ELR (cell line): Measurements from ENCODE around the gene NFYC.
A peak's percentile ranks its signal among the peaks of the same experiment; 100 is the strongest.

Experiments used
- DNase-seq: peaks from one replicate; pipeline ENCODE4 v3.0.0-alpha.2; 2015; ENCODE audit warnings: low read depth

NFYC gene

DNA sequence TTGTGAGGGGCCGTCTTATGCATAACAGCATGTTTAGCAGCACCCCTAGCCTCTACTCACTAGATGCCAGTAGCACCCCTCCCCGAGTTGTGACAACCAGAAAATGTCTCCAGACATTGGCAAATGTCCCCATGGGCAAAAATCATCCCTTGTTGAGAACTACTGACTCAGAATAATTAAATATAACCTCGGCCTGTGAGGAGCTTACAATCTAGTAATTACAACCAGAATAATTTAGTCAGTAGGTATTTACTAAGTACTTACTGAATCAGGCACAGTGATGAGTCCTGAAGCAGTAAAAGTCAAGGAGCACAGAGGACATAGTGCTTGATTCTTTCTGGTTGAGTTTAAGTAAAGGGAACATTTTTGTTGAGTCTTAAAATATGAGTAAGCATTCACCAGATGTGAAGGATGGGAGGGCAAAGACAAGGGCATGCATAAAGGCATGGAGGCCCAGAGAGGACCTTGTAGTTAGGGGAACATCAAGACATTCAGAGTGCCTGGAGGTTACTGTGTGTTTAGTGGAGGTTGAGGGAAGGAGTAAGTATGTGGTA is 48.0 kb downstream of the NFYC start:
- DNase-seq: no peak

DNA sequence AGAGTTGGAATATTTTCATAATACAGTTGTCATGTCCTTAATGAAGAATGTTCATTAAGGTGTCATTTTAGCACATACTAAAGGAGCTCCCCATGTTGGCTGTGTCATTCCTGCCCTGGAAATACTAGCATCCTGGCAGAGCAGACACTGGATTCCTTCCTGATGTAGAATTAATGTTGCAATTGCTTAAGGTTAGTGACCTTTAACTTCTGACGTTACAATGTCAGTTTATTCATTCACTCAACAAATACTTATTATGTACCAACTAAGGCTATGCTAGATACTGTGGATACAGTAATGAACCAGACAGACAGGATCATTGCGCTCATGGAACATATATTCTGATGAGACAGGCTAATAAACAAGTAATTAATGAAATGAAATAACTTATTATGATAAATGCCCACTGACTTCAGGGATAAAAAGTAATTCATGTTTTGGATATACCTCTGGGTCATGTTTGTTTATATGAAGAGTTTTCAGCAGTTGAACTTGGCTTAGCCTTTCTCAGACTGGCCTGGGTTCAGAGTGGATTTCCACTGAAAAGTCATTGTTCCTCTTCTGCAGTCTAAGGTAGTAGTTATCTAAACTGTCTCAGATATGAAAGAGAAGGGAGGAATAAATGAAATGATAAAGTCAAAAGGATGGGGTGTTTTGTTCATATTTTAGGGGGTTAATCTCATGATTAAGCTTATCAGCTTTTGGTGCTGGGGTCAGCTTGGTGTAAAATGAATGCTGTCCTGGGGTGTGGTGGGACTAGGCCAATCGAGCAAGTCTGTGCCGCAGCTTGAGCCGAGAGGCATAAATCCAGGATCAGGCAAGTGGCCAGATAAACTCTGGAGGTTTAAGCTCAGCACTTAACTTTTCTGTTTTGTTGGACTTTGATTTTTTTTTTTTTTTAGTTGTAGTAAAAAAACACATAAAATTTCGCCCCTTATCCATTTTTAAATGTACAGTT is 48.8 kb downstream of the NFYC start:
- no peak for DNase-seq

DNA sequence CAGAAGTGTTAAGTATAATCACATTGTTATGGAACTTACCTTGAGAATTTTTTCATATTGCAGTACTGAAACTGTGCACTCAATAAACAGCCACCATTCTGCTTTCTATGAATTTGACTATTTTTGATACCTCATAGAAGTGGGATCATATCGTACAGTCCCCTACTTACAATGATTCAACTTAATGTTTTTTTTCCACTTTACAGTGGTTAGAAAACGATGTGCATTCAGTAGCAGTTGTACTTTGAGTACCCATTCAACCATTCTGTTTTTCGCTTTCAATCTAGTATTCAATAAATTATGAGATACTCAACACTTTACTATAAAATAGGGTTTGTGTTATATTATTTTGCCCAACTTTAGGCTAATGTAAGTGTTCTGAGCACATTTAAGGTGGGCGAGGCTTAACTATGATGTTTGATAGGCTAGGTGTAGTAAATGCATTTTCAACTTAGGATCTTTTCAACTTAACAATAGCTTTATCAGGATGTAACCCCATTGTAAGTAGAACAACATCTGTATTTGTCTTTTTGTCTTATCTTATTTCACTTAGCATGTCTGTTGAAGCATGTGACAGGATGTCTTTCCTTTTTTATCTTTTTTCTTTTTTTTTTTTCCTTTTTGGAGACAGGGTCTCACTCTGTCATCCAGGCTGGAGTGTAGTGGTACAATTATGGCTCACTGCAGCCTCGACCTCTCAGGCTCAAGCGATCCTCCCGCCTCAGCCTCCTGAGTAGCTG is 49.7 kb downstream of the NFYC start:
- DNase-seq: no peak

DNA sequence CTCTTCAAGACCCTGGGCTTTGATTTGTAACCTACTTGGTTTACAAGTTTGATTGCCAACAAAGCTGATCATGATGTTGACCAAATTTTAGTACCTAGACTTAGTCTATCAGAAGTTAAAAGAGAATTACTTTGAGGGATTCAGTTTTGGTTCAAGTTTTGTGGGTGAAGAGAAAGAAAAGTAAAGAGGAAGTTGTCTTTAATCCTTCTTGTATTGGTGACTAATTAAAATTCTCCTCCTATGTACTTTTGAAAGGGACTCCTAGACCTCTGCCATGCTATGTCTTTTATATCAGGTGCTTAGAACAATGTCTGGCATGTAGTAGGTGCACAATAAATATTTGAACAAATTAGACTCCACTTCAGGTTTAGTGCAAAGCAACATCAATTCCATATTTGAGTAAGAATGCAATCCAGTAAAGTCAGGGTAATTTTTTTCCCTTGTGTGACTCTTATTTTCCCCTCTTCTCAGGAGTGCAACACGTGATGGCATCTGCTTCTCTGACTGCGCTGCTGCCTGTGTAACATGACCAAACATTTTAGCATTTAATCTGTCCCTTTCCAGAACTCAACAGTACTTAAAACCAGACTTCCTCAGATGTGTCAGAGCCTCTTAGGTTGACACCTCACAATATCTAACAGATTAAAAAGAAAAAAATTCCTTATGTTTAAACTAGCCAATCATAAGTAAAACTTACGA is 51.0 kb downstream of the NFYC start:
- DNase-seq: no peak

DNA sequence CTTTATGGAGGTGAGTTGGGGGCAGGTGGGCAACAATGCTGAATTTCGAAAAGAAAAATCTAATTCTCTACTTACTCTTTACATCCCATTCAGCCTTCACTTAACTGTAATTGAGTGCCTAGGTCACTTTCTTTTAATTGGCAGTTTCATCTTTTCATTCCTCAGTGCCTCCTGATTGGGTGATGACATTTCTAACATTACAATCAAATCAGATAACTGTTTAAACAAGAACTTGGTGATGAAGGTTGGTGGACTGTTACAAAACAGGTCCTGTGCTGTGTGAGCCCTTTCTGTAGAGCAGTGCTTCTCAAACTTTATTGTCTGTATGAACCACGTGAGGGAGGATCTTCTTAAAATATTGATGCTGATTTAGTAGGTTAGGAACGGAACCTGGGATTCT is 51.9 kb downstream of the NFYC start:
- DNase-seq: no peak

DNA sequence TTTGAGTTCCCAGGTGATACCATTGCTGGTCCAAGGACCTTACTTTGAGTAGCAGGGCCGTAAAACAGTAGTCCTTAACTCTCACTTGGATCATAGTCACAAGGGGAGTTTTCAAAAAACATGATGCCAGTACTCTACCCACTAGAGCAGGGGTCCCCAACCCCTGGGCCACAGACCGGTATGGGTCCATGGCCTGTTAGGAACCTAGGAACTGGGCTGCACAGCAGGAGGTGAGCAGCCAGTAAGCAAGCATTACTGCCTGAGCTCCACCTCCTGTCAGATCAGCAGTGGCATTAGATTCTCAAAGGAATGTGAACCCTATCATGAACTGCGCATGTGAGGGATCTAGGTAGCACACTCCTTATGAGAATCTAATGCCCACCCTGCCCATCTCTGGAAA is 52.4 kb downstream of the NFYC start:
- DNase-seq: no peak

DNA sequence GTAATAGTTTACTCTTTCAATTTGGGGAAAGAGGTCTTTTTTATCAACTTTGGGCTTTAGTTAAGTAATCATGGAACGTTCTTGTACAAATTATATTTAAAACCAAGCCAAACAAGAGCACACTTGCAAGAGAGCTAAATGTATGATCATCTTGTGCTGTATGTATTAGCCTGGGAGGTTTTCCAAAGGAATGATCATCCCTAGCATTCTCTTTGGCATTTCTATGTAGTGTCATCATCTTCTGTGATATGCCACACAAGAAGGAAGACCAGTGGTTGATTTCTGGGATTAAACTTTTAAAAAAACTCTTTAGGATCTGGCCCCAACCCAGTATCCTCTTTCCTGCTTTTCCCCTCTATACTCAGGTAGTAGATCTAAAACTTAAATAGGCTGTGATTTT is 53.7 kb downstream of the NFYC start:
- no peak for DNase-seq

DNA sequence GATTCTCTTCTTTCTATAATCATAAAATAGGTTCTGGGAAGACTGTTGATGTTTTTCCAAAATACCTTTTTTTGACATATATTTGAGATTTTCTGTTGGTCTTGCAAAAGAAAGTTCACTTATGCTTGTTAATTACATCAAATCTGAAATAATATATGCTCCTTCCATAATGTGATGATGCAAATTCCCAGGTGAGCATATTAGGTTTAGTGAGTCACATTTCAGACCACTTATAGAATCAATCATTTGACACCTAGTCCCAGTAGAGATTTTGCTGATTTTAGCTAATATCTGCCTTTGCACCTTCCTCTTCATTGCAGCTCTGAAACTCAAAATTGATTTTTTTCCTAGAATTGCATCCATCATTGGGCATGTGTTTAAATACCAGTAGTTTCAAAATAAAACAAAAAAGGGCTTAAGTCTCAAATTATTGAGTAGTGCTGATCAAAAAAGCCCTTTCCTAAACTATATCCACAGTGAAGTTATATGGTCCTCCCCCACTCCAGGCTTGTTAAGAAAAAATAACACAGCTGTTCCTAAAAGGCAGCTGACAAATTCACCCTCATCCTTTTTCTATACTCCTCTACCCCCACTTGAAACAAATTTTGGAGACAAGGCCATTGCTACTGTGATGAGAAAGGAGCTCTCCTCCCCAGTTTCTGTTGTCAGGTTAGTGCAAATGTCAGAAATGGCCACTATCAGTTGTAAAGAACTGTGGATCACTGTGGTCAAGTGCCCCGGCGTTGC is 55.0 kb downstream of the NFYC start:
- no peak for DNase-seq

DNA sequence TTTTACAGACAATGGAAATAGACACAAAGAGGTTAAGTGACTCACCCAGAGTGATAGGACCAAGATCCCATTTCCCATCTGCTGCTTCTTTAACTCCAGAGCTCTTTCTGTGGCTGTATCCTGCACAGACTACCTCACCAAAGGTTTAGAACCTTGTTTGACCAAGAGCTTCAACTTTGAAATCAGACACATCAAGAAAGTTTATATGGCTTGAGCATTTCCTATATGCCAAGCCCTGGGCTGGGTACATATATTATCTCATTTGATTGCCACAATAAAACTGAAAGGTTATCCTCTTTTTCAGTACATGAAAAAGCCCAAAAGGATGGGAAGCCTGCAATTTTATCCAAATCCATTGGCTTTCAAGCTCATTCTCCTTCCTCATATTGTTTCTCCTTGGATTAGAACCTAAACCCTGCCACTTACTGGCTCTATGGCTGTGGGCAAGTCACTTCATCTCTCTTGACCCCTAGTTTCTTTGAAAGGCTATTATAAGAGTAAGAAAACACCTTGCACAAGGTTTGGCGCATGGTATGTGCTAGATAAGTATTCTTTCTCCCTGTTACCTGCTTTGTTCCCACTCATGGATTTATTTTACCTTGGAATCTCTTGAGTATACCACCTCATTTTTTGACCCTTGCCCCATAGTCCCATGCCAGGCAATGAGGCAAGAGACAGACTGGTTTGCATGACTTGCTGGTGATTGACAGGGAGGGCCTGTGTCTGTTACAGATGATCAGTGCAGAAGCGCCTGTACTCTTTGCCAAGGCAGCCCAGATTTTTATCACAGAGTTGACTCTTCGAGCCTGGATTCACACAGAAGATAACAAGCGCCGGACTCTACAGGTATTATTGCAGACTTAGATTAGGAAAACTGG is 57.6 kb downstream of the NFYC start:
- DNase-seq: no peak

DNA sequence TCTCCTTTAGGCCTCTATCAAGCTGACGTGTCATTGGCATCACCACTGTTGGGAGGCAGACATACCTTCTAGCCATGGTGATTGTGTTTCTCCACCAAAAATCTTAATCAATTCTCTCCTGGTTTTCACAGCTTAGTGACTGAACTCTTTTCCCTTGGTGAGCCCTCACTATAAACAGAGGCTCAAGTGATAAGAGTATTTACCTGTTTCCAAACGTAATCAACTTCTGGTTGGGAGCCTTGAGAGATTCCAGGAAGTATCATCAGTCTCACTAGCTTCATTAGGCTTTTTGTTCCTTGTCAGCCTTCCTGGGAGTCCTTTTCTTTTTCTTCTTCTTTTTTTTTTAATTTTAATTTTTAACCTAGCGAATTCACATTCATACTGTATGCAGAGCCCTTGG is 58.3 kb downstream of the NFYC start:
- no peak for DNase-seq

DNA sequence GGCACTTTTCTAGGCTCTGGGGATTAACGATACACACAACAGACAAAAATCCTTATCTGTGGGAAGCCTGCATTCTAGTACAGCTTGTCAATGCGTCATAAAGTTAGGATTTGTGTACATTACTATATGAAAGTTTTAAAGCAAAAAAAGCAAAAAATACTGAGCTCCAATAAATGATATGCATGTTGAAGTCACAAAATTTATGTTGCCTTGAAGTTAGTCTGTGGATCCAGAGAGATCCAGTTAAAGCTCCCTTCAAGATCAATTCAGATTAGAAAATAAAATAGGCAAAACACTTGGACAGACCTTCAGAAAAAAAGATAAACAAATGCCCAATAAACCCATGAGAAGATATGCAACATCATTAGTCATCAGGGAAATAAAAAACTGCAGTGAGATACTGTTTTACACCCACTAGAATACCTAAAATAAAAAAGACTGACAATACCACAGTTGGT is 59.0 kb downstream of the NFYC start:
- peak; percentile 56 for DNase-seq

DNA sequence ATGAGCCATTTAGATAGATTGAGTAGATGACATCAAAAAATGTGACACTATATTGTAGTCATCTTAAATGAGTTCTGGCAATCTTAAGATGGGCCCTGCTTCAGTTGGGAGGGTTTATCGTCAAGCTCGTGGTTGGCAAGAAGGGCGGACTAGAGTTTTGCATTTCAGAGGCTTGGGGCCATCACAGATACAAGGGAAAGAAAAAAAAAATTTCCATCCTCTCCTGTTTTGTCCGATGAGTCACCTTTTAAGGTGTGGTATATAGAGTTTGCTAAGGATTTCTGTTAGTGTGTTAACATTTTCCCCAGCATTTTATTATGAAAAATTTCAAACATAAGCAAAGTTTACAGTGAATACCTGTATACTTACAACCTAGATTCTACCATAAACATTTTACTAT is 60.3 kb downstream of the NFYC start:
- DNase-seq: no peak

DNA sequence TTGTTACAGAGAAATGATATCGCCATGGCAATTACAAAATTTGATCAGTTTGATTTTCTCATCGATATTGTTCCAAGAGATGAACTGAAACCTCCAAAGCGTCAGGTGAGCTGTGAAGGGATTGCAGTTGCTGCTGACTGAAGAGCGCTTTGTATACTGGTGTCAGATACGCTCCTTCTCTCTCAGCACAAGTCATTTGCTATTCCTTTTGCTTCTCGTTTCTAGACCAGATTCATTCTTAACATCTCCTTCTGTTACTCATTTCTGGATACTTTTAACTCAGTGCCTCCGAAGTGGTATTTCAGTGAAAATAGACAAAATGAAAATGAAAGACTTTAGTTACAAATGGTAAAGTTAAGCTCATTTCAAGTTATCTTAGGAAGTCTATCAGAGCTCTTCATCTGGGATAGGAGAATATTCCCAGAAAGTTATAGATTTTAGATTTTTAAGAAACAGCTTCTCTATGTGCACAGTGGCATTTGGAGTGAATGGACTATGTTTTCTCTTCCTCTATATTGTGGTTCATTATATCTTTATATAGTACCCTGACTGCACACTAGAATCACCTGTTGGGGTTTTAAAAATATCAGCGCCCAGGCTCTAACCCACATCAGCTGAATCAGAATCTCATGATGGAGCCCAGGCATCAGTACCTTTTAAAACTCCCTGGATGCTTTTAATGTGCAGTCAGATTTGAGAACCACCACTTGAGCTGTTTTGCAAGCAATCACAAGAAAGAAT is 61.8 kb downstream of the NFYC start:
- no peak for DNase-seq

DNA sequence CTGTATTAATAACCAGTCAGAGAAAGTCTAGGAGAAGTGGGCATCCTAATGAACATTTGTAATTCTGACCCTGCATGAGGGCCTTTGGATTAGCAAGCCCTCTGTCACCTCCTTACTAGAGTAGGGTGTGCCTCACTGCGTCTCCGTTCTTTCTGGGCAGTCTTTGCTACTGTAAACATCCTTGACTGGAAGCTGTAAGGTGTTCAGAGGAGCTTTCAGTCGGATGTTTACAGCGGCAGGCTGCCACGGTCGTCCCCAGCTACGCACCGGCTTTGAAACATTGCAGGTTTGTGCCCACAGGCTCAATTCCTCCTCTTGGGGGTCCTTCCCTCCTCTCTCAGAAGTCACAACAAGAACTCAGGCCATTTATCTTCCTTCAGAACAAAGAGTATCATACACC is 62.7 kb downstream of the NFYC start:
- no peak for DNase-seq

DNA sequence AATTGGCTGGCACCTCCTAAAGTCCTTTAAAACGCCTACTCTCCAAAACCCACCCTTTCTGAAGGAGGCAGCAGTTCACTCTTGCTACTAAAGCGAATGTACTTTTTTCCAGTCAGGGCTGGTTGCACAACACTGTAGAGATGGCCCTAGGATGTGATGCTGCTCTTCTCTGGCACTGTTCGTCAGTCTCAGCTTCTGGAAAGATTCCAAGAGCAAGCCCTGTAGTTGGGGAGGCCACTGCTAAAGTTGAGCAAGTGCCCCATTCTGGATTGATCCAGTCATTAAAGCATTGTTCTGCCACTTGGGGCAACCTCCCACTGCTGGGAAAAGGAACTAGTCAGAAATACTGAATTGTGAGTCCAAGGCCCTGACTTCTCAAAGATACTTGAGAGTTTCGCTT is 63.6 kb downstream of the NFYC start:
- no peak for DNase-seq

DNA sequence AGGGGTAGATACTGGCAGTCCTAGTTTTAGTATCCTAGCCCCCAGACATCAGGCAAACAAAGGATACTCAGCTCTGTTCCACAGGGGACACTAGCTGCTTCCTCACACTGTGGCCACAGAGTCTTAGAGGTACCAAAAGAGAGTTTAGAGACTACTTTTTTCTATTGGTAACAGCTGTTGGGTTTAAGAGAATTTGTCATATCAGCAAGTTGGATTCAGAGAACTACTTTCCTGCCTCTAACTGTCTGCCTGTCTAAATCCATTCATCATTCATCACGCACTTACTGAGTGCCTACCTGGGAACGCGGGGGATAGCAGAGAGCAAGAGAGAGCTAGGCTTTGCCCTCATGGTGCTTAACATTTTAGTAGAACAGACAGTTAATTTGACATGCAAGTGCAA is 65.0 kb downstream of the NFYC start:
- DNase-seq: no peak

DNA sequence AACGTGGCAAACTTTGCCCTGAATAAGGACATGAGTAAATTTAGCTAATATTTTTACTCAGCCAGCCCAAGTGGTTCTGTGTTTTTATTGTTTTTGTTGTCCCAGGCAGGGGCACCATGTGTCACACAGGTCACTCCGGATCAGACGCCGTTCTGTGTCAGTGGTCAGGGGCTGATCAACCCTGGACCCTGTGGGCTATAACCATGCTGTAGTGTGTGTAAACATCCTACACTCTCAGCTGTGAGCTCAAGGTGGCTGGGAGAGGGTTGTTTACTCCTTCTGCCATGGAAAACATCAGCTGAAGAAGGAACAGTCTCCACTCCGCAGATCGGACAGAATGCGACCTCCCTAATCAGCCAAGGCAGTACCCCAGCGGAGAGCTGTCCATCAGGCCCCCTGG is 65.6 kb downstream of the NFYC start:
- DNase-seq: no peak

DNA sequence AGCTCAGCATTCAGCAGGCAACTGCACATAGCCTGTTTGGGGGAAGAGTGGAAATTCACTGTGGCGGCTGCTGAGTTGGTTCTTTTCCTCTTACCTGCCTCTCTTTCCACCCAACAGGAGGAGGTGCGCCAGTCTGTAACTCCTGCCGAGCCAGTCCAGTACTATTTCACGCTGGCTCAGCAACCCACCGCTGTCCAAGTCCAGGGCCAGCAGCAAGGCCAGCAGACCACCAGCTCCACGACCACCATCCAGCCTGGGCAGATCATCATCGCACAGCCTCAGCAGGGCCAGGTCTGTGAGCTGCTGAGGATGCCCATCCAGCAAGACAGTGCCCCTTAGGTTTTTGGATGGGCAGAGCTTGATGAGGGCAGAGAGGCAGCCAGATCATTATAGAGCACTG is 66.5 kb downstream of the NFYC start:
- DNase-seq: no peak

DNA sequence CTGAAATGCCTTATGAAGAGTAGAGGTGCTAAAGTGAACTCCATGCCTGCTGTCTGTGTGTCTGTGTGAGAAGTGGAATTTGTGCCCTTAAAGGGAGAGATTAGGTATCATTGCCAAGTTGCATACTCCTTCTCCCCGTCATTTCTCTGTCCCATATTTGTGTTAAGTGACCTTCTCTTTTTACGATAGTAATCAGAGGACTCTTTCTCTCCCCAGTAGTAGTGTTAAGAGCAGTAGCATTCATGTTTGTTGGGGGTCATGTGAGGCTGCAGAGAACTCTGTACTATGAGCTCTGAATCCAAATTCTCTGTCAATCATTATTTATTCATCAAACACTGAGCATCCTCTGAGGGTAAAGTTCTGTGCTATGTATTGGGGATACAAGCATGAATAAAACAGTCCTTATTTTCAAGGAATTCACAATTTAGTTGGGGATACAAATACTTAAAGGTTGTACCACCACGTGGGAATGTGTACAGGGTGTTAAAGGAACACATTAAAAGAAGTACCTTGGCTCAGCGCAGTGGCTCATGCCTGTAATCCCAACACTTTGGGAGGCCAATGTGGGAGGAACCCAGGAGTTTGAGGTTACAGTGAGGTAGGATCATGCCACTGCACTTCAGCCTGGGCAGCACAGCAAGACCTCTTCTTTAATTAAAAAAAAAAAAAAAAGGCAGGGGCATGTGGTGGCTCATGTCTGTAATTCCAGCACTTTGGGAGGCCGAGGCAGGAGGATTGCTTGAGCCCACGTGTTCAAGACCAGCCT is 67.3 kb downstream of the NFYC start:
- DNase-seq: no peak
